H1 (cell line): ENCODE measurements around the gene CLN6. TPM values are rescaled to one million over a fixed set of nuclear protein-coding genes. Genes with fewer than 3 reads are reported as not detected.

Source experiments
- CTBP2 ChIP-seq: IDR thresholded peaks from 2 replicates; pipeline ENCODE4 v1.7.0; 2011; ENCODE audit warnings: borderline replicate concordance, mild to moderate bottlenecking, moderate library complexity, mixed read lengths, low read length; ENCODE audit not compliant: insufficient read depth, insufficient read length
- POLR2A ChIP-seq, 2 experiments: IDR thresholded peaks; 1 replicate in 1 of 2; 2 replicates in 1 of 2; pipeline ENCODE4 v1.6.1; 2011; ENCODE audit warnings: low read depth in 2 of 2, low read length in 2 of 2, mild to moderate bottlenecking in 2 of 2; ENCODE audit errors: control extremely low read depth in 1 of 2
- RBBP5 ChIP-seq: IDR thresholded peaks from 2 replicates; pipeline ENCODE4 v1.7.1; 2012; ENCODE audit warnings: low read depth, mild to moderate bottlenecking, inconsistent platforms, low read length, moderate library complexity, borderline replicate concordance
- TCF12 ChIP-seq: IDR thresholded peaks from 2 replicates; pipeline ENCODE4 v1.6.1; 2011; ENCODE audit warnings: low read depth, mild to moderate bottlenecking, low read length
- polyA plus RNA-seq, 7 experiments: library from polyadenylated mRNA; depleted of rRNA in 3 of 7; stranded (reverse) in 5 of 7; unstranded in 2 of 7; fragments of >200 nt in 5 of 7; fragments of 200-250 nt in 2 of 7; gene quantifications; 1 replicate in 5 of 7; 2 replicates in 1 of 7; 4 replicates in 1 of 7; pipeline versions ENCODE4 v1.2.1 to v1.2.3, GENCODE V29; 2011 to 2013; ENCODE audit warnings: missing spikeins in 2 of 7, mixed read lengths in 2 of 7
- total RNA-seq: library from RNA; stranded (reverse); fragmentation: NEBNext Ultra II Directional; extraction: Animal tissue kit (Norgen Biotek cat#: 25700); gene quantifications from 2 replicates; pipeline ENCODE4 v1.2.1, GENCODE V29; 2021

Gene CLN6
- total and polyA plus RNA-seq, 2 of the 8 experiments (the other 6 are each of a cell fraction or from before 2014, with no cell fraction given) = 60.0 to 137 TPM

DNA sequence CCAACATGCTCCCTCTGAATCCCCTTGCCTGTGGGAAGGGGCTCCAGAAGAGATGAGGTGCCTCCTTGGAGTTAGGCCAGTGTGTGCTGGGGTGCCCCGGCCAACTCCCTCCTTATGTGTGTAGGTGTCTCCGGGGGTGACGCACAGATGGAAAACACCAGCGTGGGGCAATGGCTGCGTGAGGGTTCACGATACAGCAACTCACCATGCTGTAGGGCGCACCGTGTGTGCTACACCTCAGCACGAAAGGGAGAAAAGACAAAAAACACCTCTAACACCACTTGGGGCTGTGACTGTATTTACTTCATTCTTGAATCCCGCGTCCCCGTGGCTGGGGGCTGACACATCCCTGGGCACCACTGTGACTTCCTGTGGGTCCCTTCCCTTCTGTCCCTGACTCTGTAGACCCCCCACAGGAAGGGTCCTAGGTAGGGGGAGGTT, 22.8 kb downstream of the CLN6 start (continued):
- TF ChIP-seq RBBP5 (no peak), CTBP2 (no peak), POLR2A (IDR thresholded peaks at IDR 0.05; ENCODE audit: control extremely low read depth in 1 of 2, low read depth in 2 of 2, low read length in 2 of 2) (no peak), TCF12 (no peak)
- TF ChIP-seq, all 59 proteins: peak for 0
